UCSD-AML1 (cell line): ENCODE data around the gene DCPS.
"Not testable (repeated sequence)": the region's sequence is repeated elsewhere in the genome, so short reads cannot be mapped to it uniquely, and the experiment has no call there.

Source experiments
- DNase-seq: peaks from one replicate; lab custom pipeline; 2025; ENCODE audit not compliant: unreplicated experiment; lab: John Stamatoyannopoulos, UW

Gene DCPS

GRCh38 chr11:126343051-126343450, 39.2 kb downstream of the DCPS start:
- DNase-seq, result no peak

- no peak for DNase-seq
These were observed 40.6 kb downstream of the DCPS start for GRCh38 chr11:126344141-126345080.

DNA sequence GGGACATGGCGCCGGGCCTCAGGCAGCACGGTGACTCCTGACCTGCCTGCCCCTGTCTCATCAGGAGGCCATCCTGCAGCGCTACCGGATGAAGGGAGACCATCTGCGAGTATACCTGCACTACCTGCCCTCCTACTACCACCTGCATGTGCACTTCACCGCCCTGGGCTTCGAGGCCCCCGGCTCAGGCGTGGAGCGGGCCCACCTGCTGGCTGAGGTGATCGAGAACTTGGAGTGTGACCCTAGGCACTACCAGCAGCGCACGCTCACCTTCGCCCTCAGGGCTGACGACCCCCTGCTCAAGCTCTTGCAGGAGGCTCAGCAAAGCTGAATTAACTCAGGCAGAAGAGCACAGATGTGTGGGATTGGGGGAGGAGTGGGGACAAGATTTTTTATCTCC, 41.4 kb downstream of the DCPS start:
- no peak for DNase-seq

GRCh38 chr11:126345759-126346585, 42.1 kb downstream of the DCPS start:
- peak; percentile 75 for DNase-seq

GRCh38 chr11:126346586-126346940, 42.7 kb downstream of the DCPS start:
- no peak for DNase-seq

- DNase-seq, result not testable (repeated sequence)
These were observed 43.1 kb downstream of the DCPS start for GRCh38 chr11:126346946-126347345.

DNA sequence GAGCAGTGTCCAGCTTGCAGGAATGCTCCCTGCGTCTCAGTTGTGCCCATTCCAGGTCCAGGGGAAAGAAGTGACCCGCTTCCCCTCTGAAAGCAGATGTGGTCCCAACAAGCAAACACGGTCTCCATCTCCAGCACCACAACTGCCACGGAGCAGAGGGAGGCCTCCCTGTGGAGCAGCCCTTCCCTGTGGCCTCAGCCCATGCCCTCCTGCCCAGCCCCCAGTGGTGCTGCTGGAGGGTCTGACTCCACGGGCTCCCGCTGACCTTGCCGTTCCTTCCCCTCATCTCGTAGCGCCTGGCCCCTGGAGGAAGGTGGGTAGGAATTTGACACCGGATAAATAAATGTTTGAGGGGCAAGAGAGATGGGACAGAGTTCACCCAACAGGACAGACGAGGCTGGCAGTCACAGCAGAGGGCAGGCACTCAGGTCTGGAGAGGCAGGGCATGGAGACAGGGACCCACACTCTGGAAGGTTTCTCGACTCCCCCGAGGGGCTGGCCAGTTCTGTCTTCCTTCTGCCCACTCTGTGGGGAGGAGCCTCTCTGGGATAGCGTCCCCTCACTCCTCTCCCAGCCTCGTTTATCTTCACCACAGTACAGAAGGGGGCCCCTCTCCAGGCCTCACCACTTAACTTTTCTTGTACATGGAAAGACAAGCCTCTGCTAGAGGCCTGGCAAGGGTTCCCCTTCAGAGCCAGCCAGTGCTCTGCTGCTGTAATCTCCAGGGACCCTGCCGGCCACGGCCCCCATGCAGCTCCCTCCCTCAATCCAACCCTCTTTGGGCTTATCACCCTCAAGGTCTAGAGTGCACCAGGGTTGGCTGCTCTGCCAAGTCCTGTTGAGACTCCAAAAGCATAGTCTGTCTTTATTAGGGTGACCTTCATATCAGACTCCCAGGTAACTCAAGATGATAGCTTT, 44.1 kb downstream of the DCPS start:
- no peak for DNase-seq

GRCh38 chr11:126348806-126349582, 45.1 kb downstream of the DCPS start:
- no peak for DNase-seq

DNA sequence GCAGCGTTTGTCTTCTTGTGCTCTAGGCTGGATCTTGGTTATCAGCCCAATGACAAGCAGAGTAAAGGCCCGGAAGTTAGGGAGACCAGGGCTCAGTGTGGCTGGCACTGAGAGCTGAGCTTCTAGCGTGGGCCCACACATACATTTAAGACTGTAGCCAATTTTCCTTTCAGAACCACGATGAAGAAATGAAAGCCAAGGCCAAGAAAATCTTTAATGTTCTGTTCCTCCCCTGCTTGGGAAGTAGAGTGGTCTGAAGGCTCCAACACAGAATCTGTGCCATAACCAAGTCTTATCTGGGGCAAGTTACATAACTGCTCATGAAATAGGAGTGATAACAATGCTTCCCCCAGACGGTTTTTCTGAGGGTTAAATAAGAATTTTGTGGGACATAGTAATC, 47.0 kb downstream of the DCPS start:
- no peak for DNase-seq

- no peak for DNase-seq
These were observed 48.3 kb downstream of the DCPS start for GRCh38 chr11:126352163-126352562.

- no peak for DNase-seq
These were observed 49.3 kb downstream of the DCPS start for GRCh38 chr11:126352934-126353801.

DNA sequence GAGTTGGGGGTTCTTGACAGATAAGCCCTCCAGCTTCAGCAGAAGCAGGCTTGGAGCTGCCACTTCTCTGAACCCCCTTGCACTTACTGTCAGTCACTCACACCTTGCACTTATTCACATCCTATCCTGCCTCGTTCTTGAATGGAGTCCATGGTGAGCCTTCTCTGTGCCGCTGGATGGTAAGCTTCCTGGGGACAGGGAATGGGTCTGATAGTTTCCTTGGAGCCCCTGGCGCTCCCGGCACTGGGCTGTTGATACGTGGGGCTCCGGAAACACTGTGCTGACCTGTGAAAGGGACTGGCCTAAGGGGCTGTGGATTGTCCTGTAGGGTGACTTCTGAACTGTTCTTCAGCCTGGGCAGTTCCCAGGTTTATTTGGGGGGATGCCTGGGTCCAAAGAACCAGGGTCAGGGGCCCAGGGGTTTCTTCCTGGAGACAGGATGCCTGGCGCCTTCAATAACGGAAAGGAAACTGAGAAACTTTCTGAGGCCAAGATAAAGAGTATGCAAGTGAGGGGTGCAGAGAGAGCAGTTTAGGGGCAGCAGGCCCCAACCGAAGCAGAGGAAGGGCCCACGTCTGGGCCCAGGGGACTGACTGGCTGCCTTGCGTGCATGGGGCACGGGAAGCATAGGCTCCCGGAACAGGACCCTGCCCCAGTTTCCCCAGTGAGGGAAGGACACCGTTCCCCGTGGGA, 50.9 kb downstream of the DCPS start:
- no peak for DNase-seq

GRCh38 chr11:126355324-126355925, 51.6 kb downstream of the DCPS start, which contains the start of gene ST3GAL4:
Gene ST3GAL4, plus strand, starts transcription at chr11:126355686. Its CDS starts 50,470 bp downstream, at chr11:126406156.
- peak; percentile 82 for DNase-seq

GRCh38 chr11:126355926-126356897, 52.4 kb downstream of the DCPS start:
- DNase-seq, result peak; percentile 42

DNA sequence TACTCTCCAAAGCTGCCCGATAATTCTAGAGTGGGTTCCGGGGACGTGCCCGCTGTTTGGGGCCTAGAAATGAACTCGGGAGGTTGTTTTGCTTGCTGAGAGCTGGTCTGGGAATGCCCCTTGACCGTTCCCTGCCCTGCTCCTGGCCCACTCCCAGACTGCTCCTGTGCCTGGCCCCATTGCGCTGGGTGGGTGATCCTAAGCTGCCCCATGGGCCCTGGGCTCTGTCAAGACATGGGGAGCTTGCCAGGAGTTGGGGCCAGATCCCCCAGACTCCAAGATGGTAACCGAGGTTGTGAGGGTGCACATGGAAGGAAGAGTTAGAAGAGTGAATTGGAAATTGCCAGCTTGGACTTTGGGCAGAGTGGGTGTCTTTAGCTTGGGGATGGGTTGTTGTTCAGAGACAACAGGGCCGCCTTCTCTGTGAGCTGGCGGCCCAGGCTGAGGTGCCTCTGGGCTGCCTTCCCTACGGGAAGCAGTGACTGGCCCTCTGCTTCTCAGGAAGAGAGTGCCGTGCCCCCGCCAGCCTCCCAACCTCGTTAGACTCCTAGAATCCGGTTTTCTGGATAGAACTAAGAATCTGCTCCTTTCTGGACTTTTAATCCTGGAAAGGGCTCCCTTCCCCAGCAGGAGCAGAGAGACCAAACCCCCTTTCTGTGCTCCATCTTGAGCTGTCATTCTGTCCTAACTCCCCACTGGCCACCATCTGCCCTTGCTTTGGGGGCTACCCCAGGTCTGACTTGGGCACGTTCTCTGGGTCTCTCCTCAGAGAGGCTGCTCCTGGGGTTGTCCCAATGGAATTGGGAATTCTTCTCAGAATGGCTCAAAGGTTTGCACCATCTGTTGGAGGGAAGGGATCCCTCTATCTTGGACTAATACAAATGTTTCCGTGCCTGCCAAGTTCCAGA, 53.4 kb downstream of the DCPS start:
- no peak for DNase-seq
